ENCODE data around the gene BRCC3. TPM values are rescaled to one million over a fixed set of nuclear protein-coding genes. Genes with fewer than 3 reads are reported as not detected.

Gene BRCC3
- total RNA-seq, 6 experiments from 2014 or later = 24.5 to 27.8 (median 26.0) TPM

DNA sequence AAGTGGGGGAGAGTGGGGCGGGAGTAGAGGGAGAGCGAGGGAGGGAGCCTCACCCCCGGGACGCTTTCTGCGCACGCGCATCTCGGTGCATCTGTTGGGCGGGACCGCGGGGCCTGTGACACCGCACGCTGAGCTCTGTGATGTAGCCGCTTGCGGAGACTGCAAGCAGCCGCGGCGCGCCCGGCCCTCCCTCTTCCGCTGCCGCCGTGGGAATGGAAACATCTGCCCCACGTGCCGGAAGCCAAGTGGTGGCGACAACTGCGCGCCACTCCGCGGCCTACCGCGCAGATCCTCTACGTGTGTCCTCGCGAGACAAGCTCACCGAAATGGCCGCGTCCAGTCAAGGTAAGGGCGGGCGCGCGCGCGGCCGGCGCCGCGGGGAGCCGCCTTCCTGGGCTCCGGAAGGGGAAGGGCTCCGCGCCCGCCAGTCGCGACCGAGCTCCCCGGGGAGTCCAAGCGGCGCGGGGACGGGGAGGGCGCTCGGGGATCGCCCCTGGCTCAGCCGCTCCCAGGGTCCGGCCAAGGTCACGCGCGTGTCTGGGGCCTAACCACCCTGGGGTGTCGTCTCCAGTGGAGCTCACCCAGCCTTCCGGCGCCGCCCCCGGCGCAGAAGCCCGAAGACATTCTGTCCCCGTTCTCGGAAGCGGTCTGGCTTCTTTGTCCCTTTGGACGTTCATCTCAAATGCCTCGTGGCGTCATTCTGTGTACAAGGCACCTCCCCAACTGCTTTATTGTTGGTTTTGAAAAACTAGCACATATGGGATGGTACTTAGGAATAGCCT is 44.4 kb upstream of the BRCC3 start, which contains the start of gene FUNDC2:
Gene FUNDC2, plus strand, starts transcription at position 118 of the 782 bp plus-strand sequence. Its CDS starts 95 bp downstream, at position 213.
- no peaks in the 10 kb centered on the region for H3K36me3 Mint-ChIP-seq (ENCODE audit: low read depth)
- H3K4me3 Mint-ChIP-seq = peak within 1 kb of the TSS; percentile 90
- DNase-seq = peak; percentile 94
- TF ChIP-seq, protein P1, sequence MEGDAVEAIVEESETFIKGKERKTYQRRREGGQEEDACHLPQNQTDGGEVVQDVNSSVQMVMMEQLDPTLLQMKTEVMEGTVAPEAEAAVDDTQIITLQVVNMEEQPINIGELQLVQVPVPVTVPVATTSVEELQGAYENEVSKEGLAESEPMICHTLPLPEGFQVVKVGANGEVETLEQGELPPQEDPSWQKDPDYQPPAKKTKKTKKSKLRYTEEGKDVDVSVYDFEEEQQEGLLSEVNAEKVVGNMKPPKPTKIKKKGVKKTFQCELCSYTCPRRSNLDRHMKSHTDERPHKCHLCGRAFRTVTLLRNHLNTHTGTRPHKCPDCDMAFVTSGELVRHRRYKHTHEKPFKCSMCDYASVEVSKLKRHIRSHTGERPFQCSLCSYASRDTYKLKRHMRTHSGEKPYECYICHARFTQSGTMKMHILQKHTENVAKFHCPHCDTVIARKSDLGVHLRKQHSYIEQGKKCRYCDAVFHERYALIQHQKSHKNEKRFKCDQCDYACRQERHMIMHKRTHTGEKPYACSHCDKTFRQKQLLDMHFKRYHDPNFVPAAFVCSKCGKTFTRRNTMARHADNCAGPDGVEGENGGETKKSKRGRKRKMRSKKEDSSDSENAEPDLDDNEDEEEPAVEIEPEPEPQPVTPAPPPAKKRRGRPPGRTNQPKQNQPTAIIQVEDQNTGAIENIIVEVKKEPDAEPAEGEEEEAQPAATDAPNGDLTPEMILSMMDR (IDR thresholded peaks at IDR 0.05) = no peak
- no peaks in the 10 kb centered on the region for H3K9me3 Mint-ChIP-seq
- peaks cover 12% of the 10 kb centered on the region for H3K4me1 Mint-ChIP-seq (ENCODE audit: low read depth)
- no peaks in the 10 kb centered on the region; the same call in none of the 2 replicates for H3K27me3 Mint-ChIP-seq (ENCODE audit: insufficient read depth)
- H3K27ac Mint-ChIP-seq = peak within 1 kb of the TSS; percentile 95

DNA sequence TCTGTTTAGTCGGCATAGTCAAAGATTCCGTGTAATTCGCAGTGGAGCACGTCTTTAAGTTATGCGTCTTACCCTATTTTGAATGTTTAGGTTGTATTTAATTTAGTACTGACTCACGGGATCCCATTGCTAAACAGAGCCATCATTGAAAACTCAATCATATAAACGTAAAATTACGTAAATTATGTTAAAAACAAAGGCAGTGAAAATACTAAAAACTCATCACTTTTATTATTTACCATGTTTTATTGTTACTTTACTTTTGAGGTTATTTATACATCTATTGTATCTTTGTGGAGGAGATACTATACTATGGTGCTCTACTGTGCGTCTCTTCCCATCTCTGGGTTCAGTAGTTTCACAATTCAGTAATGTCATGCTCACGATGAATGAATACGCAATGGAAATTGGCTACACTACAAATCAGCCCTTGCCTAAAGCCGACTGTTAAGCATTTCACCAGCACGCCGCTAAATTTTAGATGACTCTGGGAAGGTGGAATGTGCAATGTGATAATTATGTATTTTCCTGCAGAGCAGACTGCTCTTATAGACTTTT is 43.7 kb upstream of the BRCC3 start:
- no peaks in the 10 kb centered on the region; the same call in none of the 2 replicates for H3K27me3 Mint-ChIP-seq (ENCODE audit: insufficient read depth)
- peak; percentile 49 for DNase-seq
- H3K36me3 Mint-ChIP-seq (ENCODE audit: low read depth) = no peaks in the 10 kb centered on the region
- H3K27ac Mint-ChIP-seq = peak overlapping the region; percentile 95
- peak overlapping the region; percentile 90 for H3K4me3 Mint-ChIP-seq
- no peaks in the 10 kb centered on the region for H3K9me3 Mint-ChIP-seq
- TF ChIP-seq, protein P1 (IDR thresholded peaks at IDR 0.05) = no peak
- peaks cover 12% of the 10 kb centered on the region for H3K4me1 Mint-ChIP-seq (ENCODE audit: low read depth)

DNA sequence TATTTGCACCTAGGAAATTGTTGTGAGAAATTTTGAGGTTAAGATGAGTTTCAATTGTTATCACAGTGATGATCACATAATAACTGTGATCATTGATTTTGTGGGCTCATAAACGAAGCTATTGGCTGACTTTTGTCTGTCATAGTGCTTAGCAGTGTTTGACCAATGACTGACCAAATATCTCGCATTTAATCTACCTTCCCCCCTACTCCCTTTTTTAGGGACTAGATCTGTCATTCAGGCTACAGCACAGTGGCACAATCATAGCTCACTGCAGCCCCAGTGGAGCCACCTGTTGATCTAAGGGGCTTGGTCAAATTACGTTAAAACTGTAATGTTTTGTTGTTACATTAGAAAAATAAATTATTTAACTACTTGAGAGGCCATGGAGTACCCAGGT is 43.2 kb upstream of the BRCC3 start:
- TF ChIP-seq, protein P1 (IDR thresholded peaks at IDR 0.05) = no peak
- Mint-ChIP-seq H3K27ac (peak overlapping the region; percentile 95), H3K36me3 (ENCODE audit: low read depth) (no peaks in the 10 kb centered on the region), H3K4me3 (peak overlapping the region; percentile 90), H3K9me3 (no peaks in the 10 kb centered on the region), H3K27me3 (ENCODE audit: insufficient read depth) (no peaks in the 10 kb centered on the region; the same call in none of the 2 replicates), H3K4me1 (ENCODE audit: low read depth) (peaks cover 12% of the 10 kb centered on the region)
- DNase-seq = no peak

DNA sequence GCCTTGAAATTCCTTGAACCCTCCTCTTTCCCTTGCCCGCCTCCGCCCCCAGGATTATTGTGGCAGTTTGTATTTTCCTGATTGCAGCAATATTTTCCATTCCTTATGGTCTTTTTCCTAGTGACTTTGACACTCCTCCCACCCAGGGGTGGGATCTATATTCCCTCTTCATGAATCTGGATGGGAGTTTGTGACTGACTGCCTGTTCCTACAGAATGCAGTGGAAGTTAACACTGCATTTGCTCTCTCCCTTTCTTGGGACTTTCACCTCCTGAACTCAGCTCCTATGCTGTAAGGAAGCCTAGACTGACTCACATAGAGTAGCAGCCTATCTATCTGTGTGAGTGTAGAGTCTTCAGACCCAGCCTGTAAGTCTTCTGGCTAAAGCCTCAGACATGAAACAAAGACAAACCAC is 42.4 kb upstream of the BRCC3 start:
- peak overlapping the region; percentile 90 for H3K4me3 Mint-ChIP-seq

DNA sequence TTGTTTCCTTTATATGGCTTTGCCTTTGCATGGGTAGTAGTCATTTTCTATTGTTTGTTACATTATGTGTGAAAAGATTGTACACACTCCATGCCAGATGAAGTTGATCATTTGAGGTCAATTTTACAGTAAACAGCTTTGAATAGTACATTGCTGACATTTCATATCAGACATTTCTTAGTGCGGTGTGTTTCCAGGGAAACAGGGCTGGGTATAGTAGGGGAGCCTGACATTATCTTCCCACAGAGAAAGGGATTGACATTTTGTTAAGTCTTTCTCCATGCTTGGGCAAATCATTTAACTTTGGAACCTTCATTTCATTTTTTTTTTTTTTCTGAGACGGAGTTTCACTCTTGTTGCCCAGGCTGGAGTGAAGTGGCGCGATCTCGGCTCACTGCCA is 39.7 kb upstream of the BRCC3 start:
- no peak for DNase-seq
- 0 out of 2 replicates have a peak, but pooled peaks cover 7% of the 10 kb centered on the region for H3K9me3 Mint-ChIP-seq

More for the DNA sequence above, 42.4 kb upstream of the BRCC3 start:
- Mint-ChIP-seq H3K4me1 (ENCODE audit: low read depth) (peaks cover 12% of the 10 kb centered on the region), H3K27ac (peak overlapping the region; percentile 95), H3K9me3 (no peaks in the 10 kb centered on the region), H3K36me3 (ENCODE audit: low read depth) (no peaks in the 10 kb centered on the region), H3K27me3 (ENCODE audit: insufficient read depth) (no peaks in the 10 kb centered on the region; the same call in 1 of the 2 replicates)
- DNase-seq = no peak
- TF ChIP-seq, protein P1 (IDR thresholded peaks at IDR 0.05) = no peak

More for the DNA sequence above, 39.7 kb upstream of the BRCC3 start:
- H3K4me3 Mint-ChIP-seq = no peak overlapping the region
- peaks cover 16% of the 10 kb centered on the region; the same call in 1 of the 2 replicates for H3K36me3 Mint-ChIP-seq (ENCODE audit: low read depth)
- H3K4me1 Mint-ChIP-seq (ENCODE audit: low read depth) = peaks cover 12% of the 10 kb centered on the region
- H3K27me3 Mint-ChIP-seq (ENCODE audit: insufficient read depth) = no peaks in the 10 kb centered on the region; the same call in 1 of the 2 replicates
- no peak overlapping the region for H3K27ac Mint-ChIP-seq
- TF ChIP-seq, protein P1 (IDR thresholded peaks at IDR 0.05) = no peak

Data from HFFc6 (cell line).